Measurements from ENCODE around the gene MAGED2.
"Not testable (repeated sequence)": the region's sequence is repeated elsewhere in the genome, so short reads cannot be mapped to it uniquely, and the experiment has no call there.

Gene MAGED2, protein sequence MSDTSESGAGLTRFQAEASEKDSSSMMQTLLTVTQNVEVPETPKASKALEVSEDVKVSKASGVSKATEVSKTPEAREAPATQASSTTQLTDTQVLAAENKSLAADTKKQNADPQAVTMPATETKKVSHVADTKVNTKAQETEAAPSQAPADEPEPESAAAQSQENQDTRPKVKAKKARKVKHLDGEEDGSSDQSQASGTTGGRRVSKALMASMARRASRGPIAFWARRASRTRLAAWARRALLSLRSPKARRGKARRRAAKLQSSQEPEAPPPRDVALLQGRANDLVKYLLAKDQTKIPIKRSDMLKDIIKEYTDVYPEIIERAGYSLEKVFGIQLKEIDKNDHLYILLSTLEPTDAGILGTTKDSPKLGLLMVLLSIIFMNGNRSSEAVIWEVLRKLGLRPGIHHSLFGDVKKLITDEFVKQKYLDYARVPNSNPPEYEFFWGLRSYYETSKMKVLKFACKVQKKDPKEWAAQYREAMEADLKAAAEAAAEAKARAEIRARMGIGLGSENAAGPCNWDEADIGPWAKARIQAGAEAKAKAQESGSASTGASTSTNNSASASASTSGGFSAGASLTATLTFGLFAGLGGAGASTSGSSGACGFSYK

DNA sequence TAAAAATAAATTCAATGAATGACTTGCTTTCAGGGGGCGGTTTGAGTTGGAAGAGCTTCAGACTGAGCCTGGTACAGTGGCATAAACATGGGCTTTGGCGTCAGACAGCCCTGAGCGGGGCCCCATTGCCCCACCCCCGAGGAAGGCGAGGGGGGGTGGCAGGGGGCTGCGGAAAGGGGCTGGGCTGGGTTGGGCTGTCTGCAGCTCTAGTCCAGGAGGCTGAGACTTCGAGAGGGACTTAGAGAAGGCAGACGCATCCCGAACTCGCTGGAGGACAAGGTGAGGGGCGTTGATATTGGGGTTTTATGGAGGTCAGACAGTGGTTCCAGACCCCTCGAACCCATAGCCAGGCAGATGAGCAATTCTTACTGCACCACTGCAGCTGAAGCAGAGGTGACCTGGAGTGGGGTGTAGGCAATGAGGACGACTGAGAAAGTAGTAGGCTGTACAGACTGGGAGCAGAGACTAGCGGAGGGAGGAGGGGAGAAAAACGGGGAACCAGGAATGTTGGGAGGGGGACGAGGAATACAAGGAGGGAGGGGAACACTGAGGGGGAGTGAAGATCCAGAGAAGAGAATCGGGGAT, at the start of gene MAGED2:
MAGED2 (plus strand) TSS at position 222 of the 585 bp plus-strand sequence. CDS start 1,587 bp downstream, outside the sequence.
- DNase-seq = peak; percentile 24

DNA sequence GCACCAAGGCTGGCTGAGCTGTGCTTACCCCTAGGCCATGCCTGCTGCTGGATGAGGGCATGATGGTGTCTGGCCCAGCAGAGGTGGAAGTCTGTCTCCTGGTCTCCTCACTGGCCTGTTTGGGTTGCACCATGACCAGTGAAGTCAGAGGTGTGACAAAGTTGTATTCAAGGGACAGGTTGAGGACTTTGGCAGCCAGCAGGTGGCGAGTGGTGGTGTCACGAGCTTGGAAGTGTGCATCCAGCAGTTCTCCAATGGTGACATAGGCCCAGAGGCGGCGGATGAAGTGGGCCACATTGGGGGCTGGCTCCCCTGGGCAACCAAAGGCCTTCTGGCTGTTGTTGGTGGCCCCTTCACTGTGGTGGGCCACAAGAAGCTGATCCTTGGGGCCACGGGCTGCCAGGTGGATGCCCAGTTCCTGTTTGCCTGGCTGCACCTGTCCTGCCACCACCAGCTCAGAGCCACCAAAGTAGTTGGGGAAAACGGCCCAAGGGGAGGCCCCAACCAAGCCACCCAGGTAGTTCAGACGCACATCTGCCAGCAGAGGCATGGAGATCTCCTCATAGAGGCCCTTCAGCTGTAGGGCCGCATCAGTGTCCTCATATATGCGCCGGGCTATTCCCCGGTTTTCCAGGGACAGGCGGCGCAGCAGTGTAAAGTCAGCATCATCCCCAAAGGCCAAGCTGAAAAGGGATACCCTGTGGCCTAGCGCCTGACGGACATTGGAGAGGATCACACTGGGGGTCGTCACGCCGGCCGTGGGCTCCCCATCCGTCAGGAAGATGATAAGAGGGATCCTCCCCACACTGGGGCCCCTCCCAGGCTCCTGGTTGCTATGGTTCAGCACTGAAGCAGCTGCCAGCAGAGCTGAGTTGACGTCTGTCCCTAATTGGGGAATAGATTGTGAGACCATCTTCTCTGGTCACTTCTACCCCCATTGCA, 49.2 kb upstream of the MAGED2 start:
- no peak for DNase-seq

DNA sequence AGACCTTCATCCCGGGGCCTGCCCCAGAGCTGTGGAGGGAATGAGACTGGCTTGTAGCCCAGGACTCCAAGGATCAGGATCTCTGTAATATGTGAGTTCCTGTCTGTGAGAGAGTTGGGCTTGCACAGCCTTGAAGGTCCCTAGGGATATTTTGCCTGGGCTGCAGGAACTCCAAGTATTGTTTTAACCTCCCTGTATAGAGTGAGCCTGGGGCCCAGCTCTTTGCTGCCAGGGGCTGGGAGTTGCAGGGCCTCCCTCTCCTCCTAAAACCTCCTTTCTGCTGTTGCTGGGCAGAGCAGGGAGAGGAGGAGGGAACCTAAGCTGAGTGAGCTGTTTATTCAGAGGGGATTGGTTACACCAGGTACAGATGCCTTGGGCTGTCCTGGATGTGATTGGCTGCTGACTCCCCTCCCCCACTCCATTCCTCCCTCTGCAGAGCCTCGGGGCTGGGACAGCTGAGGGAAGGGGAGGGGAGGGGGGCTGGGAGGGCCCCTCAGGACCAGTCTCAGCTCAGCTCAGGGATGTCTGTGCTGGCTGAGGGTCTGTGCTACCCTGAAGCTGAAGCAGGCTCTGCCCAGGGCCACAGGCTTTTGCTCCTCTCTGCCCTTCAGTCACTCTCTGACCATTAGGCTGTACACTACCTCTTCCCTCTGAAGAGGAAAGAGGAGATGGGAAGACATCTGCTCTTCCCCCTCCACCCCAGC, 33.0 kb upstream of the MAGED2 start:
- not testable (repeated sequence) for DNase-seq

DNA sequence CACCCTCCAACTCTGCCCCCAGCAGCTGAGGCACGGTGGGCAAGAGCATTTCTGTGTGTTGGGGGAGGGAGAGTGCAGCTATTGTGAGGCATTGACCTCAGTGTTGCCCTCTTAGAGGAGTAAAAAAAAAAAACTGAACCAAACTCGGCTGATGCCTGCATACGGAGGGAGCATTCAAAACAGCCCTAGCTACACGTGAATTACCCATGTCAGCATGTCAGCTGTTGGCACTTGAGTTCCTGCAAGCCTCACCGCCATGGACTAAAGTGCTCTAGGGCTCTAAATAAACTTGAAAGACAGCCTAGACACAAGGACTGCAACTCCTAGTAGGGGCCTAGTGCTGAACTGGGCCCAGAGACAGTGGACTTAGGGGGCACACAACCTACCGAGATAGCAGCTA, 31.5 kb upstream of the MAGED2 start:
- DNase-seq = no peak

DNA sequence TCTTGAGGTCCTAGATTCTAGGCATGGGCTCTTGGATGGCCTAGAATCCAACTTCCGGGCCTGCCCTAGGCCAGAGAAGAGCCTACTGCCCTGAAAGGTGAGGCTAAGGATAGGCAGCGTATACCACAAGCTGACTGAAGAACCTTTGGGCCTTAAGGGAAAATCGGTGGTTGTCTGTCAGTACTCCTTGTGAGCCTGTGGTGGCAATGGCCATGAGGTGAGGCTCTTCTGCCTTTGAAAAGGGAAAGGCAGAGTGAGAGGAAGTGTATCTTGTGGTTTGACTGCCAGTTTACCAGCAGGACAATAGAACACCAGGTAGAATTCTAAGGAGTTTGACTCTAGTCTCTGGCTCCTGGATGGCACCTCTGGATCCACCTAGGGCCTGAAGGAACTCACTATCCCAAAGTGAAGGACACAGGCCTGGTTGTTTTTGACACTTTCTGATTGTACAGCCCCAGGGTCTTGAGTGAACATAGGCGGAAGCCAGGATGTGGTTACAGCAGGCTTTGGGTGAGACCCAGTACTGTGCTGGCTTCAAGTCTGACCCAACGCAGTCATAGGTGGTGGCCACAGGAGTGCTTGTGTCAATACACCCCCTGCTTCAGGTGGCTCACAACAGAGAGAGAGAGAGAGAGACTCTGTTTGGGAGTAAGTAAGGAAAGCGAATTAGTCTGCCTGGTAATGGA, 30.4 kb upstream of the MAGED2 start:
- DNase-seq = no peak

DNA sequence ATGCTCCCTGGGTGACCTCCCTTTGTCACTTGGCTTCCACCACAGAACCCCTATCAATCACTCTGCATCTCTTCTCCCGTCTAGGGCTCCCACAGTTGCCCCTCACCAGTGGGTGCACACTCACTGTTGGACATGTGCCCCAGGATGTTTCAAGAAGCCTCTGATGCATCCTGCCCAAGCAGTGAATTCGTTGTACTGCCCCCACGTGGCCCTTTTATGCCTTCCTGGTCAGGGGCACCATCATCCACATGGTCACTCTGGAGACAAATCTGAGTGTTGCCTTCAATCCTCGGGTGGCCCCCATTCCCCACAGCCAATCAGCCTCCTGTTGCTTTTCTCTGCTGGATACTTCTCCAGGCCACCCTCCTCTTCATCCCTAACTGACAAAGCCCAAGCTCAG, 21.6 kb upstream of the MAGED2 start:
- DNase-seq = no peak

DNA sequence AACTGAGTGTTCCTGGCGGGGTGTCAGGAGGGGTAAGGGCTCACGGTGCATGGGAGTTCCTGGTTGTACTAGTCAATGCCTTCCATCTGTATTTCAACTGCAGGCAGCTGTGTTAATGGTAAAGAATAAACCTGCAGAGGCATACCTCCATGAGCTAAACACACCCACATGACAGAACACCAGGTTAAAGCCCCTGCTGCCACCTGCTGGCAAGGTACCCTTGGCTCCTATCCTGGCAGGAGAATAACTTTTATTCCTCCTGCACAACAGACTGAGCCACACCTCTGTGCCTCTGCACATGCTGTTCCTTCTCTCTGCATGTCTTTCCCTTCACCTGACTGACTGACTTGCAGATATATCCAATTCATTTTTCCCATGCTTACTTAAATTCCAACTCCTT, 20.6 kb upstream of the MAGED2 start:
- DNase-seq = no peak

DNA sequence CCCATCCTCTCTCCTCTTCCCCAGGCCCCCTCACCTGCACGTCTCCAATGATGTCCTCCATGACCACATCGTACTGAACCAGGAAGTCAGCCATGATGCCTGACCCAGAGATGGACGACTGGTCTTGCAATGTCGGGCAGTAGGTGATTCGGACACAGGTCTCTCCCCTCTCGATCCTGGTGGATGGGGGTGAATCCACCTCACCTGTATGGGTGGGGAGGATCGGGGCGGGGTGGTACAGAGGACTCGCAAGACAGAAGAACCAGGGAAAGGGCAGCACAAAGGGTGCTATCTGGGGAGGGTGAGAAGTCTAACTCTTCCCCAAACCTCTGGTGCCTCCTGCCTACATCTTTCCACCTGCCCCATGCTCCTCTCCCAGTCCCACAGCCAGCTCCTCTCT, 19.1 kb upstream of the MAGED2 start:
- DNase-seq = no peak

DNA sequence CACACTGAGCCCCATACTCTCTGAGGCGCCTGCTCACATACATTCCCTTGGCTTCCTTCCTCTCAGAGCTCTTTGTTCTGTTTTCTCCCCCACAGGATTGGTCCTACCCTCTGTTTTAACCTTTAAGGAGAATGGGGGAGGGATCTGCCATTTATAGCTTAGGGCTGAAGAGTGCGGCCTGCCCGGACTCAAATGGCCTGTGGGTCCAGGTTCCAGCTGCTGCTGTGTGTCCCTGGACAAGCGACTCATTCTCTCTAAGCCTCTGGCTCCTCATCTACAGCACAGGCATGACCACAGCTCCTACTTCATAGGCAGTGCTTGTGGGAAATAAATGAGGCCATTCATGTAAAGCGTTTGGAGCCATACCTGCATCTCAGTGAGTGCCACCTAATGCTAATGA, 18.1 kb upstream of the MAGED2 start:
- not testable (repeated sequence) for DNase-seq

DNA sequence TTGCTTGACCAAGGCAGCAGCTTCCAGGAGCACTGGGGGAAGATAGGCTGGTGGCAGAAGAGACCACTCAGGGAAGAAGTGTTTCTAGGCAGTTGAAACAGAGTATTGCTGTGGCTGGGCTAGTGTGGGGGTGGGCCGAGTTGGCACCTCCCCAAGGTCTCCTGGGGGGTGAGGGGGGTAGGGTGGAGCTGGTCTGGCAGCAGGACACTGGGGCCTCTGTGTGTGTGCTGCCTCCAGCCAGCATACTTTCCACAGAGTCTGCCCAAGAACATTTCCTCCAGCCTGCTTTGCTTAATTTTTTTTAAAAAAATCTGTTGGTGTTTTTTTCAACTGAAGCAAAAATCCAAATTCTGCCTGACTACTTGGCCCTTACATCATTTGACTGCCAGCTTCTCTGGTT, 13.5 kb upstream of the MAGED2 start:
- no peak for DNase-seq

DNA sequence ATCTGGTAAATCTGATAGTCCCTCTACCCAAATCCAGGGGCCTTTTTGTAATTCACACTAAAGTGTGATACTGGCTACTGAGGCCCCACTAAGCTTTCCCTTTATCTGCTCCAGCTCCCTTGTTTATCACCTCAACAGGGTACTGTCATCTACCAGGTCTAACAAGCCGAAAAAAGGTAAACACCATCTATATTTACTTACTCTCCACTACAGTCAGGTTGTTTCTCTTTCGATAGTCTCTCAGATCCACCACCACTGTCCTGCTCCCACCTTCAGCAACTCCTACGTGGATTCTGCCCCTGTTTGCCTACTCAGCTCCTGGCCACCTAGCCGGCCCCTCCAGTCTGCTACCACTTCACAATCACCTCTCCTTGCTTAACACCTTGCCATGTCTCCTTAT, 12.8 kb upstream of the MAGED2 start:
- no peak for DNase-seq

DNA sequence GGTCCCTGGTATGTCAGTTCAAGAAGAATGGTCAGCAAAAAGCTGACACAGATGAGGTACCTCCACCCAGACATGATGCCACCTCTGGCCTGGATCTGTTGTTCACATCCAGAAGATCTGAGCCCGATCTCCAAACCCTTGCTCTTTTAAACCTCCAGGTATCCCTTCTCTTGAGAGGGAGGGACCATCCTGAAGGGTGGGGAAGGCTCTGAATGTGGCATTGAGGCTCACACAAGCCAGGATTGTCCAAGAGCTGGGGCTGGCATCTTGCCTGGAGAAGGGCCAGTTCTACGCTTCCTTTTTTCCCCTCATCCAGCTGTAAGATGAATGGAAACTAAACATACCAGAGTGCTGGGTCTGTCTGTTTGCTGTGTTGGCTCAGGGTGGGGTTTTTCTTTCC, 9.4 kb upstream of the MAGED2 start, which contains the start of gene ITIH6:
ITIH6 (minus strand) TSS at position 119 of the 400 bp plus-strand sequence; CDS start at position 74, 45 bp downstream.
- no peak for DNase-seq

DNA sequence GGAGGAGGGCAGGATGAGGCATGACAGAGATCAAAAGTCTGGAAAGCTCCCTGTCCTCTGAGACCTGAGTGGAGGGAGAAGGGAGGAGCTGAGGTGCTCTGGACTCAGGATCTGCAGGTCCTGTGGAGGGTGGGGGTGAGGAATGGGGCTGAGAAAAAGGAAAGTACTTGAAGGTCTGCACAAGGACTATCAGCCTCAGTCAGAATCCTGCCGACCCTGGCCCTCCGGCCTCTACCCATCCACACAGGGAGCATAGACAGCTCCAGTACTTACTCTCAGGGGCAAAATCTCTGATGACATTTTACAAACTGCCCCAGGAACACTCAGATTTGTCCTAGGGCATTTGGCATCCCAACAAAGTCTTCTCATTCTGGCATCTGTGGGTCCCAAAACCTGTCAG, 8.5 kb upstream of the MAGED2 start:
- DNase-seq = no peak

DNA sequence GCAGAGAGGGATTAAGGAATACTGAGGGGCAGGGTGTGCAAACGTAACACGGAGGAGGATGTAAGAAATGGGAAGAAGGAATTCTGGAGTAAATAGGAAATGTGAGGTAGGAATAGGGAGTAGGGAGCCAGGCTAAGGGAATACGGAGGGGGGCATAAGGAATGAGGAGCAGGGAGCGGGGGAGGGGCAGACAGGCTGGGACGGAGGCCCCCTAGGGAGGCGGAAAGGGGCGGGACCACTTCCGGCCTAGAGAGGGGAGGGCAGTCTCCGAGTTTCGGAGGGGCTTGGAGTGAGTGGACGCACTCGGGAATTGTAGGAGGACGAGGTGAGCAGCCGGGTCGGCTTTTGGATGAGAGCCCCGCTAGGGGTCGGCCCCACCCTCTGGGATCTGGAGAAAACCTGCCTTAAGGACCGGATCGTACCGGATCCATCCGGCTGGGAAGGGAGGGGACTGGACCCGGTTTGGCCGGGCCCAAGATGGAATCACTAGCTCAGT, 612 bp downstream of the MAGED2 start:
- DNase-seq = peak; percentile 12

DNA sequence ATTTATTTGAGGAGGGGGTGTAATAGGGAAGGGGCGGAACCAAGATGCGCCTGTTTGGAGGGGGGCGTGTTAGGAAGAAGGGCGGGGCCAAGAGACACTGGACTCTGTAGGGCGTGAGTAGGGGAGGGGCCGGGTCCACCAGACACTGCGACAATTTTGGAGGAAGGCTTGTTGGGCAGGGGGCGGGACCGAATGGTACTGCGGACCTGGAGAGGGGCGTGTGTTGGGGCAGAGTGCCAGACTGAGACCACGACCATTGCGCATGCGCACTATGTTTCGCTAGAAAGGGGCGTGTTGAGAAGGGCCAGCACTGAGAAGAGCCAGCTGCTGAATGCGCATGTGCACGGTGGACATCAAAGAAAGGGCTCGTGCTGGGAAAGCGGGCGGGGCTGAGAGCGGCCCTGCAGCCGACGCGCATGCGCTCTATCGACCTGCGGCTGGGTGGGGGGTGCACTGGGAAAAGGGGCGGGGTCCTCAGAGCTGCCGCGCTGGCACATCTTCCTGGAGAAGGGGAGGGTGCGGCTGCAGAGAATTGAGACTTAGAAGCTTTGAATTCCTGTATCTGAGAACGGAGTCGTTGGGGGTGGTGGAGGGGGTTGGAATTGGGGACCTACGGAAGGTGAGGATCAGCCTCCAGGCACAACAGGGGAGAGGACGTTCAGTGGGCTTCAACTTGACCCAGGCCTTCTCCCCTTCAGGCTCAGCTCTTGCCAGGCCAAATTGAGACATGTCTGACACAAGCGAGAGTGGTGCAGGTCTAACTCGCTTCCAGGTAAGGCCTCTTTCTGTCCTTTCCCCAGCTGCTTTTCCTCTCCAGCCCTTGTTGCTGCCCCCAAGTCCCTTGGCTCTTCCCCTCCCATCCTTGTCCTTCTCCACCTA, 1.3 kb downstream of the MAGED2 start:
- DNase-seq = peak; percentile 81

DNA sequence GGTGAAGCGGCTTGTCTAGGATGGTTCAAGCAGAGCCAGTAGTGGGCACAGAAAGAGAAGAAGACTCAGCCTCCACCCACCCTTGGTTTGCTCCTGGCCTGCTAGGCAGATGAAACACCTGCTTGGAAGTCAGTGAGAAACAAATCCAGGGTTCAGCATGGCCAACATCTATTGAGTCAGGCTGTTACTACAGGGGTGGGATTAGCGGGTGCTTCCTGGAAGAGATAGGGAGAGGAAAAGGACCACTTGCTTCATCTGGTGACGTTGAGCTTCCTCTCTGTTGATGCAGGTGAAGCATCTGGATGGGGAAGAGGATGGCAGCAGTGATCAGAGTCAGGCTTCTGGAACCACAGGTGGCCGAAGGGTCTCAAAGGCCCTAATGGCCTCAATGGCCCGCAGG, 3.0 kb downstream of the MAGED2 start:
- no peak for DNase-seq

DNA sequence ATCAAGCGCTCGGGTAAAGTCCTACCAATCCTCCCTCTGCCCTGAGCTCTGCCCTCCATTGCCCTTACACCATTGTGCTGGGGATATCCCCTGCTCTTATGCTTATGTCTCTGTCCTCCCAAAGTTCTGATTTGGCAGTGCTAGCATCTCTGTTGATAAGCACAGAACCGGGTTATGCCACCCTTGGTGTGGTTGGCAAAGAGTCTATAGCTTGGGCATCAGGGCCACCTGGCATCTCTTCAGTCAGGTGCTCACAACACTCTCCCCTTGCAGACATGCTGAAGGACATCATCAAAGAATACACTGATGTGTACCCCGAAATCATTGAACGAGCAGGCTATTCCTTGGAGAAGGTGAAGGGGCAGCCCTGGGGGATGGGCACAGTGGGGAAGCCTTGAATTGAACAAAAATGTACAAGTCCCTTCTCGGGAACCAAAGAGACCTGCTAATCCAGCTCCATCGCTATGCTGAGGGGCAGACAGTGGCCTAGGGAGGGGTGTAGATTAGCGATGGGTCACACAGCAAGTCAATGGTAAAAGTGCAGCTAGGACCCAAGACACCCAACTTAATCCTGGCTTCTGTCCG, 3.8 kb downstream of the MAGED2 start:
- no peak for DNase-seq

DNA sequence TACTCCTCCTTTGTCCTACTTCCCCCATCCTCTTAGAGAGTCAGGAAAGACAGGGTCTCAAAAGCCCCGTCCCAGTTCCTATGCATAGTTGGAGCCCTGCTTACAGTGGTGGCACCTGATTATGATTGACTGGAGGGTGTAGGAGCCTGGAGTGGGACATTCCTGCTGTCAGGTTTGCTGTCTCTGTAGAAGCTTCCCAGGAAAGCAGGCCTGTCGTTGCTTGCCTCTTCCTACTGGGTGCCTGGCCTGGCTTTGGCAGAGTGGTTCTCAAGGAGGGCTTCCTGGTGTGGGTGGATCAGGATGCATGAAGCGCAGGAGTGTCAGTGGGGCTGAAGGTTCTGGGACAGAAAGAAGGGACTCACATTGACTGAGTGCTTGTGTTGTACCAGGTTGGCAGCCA, 4.8 kb downstream of the MAGED2 start:
- no peak for DNase-seq

DNA sequence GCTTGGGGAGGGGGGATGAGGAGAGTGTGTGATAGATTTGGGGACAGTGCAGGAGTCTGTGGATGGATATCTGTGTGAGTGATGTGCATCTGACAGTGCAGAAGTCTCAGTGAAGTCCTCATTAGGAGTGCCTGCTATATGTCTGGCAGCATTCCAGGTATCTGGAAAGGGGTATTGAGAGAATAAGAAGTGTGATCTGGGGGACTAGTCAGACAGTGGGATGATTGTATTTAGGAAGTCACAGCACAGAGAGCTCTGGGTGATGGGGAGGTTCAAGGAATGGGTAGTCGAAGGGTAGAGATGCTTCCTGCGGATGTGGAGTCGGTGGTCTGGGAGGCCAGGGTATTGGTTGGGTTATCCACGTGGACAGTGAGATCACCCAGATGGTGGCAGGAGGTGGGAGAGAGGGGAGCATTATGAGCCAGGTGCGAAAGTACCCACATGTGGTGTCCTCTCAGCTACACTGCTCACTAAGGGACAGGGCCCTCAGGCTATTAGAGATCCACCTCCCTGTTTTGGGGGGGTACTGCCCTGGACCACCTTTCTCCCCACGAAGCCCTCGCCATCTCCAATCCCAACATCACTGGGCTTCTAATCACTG, 9.8 kb downstream of the MAGED2 start:
- no peak for DNase-seq

DNA sequence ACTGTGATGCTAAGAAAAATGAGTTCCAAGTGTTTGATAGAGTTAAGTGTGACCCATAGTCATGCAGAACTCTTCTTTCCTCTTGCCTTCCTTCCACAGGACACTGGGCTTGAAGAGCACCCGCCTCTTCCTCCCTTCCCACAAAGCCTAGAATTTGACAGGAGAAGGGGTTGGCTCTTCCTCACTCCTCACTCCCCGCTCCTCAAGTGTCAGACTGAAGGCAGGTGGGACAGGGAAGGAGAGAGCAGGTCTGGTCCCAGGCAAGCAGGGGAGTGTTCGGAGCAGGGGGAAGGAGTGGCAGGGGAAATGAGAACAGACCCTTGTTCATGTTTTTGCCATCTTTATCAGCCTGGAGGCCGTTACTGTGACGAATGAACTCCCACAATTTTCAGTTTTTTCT, 10.7 kb downstream of the MAGED2 start:
- no peak for DNase-seq

Measured in activated CD4-positive, alpha-beta T cell treated with anti-CD3 and anti-CD28 coated beads for 1 hour (primary cell).